Mesenchymal stem cell (in vitro differentiated cells and primary cell): ENCODE measurements around the gene SMIM35.
"Not testable (repeated sequence)": the region's sequence is repeated elsewhere in the genome, so short reads cannot be mapped to it uniquely, and the experiment has no call there.

Experiments
- DNase-seq: peaks from one replicate; pipeline ENCODE4 v3.0.0-alpha.2; 2013
- H2AFZ ChIP-seq: one replicate; pipeline ENCODE4 v1.6.1; 2013; ENCODE audit warnings: low read depth, mild to moderate bottlenecking, control low read depth, inconsistent platforms, low read length, moderate library complexity
- H2AK5ac ChIP-seq: 2 replicates; pipeline ENCODE4 v1.6.1; 2013; ENCODE audit warnings: low read length, moderate library complexity, mild to moderate bottlenecking, inconsistent platforms; ENCODE audit not compliant: severe bottlenecking
- H2BK120ac ChIP-seq: one replicate; pipeline ENCODE4 v1.6.1; 2013; ENCODE audit warnings: low read depth, mild to moderate bottlenecking, inconsistent platforms, low read length, moderate library complexity
- H2BK12ac ChIP-seq, 2 experiments: one replicate each; pipeline ENCODE4 v1.6.1; 2013; ENCODE audit warnings: inconsistent platforms in 2 of 2, low read length in 2 of 2, mild to moderate bottlenecking in 2 of 2, moderate library complexity in 2 of 2, control low read depth in 1 of 2
- H2BK15ac ChIP-seq: one replicate; pipeline ENCODE4 v1.6.1; 2013; ENCODE audit warnings: mild to moderate bottlenecking, low read depth, inconsistent platforms; ENCODE audit not compliant: poor library complexity, severe bottlenecking
- H2BK5ac ChIP-seq: 2 replicates; pipeline ENCODE4 v1.6.1; 2013; ENCODE audit warnings: low read depth, mild to moderate bottlenecking, low read length, control low read depth, inconsistent platforms; ENCODE audit not compliant: poor library complexity, severe bottlenecking
- H3K14ac ChIP-seq, 2 experiments: one replicate each; pipeline ENCODE4 v1.6.1; 2013; ENCODE audit warnings: inconsistent platforms in 2 of 2, low read length in 2 of 2, control low read depth in 1 of 2, mild to moderate bottlenecking in 1 of 2, moderate library complexity in 1 of 2
- H3K18ac ChIP-seq, 2 experiments: one replicate each; pipeline ENCODE4 v1.6.1; 2013; ENCODE audit warnings: inconsistent platforms in 2 of 2, low read length in 2 of 2, control low read depth in 1 of 2, low read depth in 1 of 2, mild to moderate bottlenecking in 1 of 2
- H3K23ac ChIP-seq, 2 experiments: one replicate each; pipeline ENCODE4 v1.6.1; 2013; ENCODE audit warnings: inconsistent platforms in 2 of 2, low read length in 2 of 2, mild to moderate bottlenecking in 2 of 2, moderate library complexity in 2 of 2, control low read depth in 1 of 2
- H3K27ac ChIP-seq: 2 replicates; pipeline ENCODE4 v1.5.1; 2013; ENCODE audit warnings: mild to moderate bottlenecking, moderate library complexity, low read length, control low read depth, inconsistent platforms; ENCODE audit not compliant: poor library complexity, severe bottlenecking
- H3K27me3 ChIP-seq, 2 experiments: 2 replicates each; pipeline versions ENCODE4 v1.6.1 to v1.7.0; 2013; ENCODE audit warnings: low read length in 2 of 2, mild to moderate bottlenecking in 2 of 2, moderate library complexity in 2 of 2, control low read depth in 1 of 2, inconsistent platforms in 1 of 2; ENCODE audit not compliant: control insufficient read depth in 1 of 2, insufficient read depth in 1 of 2
- H3K36me3 ChIP-seq, 2 experiments: 2 replicates each; pipeline versions ENCODE4 v1.6.1 to v1.7.0; 2013; ENCODE audit warnings: low read length in 2 of 2, control low read depth in 1 of 2, inconsistent platforms in 1 of 2, low read depth in 1 of 2, mild to moderate bottlenecking in 1 of 2; ENCODE audit not compliant: insufficient read depth in 2 of 2, control insufficient read depth in 1 of 2
- H3K4ac ChIP-seq, 2 experiments: one replicate each; pipeline ENCODE4 v1.6.1; 2013; ENCODE audit warnings: inconsistent platforms in 2 of 2, low read length in 2 of 2, mild to moderate bottlenecking in 2 of 2, moderate library complexity in 2 of 2, control low read depth in 1 of 2, low read depth in 1 of 2
- H3K4me1 ChIP-seq: 2 replicates; pipeline ENCODE4 v1.6.1; 2013; ENCODE audit warnings: low read depth, low read length, control low read depth; ENCODE audit not compliant: control insufficient read depth, insufficient read depth
- H3K4me2 ChIP-seq: 2 replicates; pipeline ENCODE4 v1.6.1; 2013; ENCODE audit warnings: low read length, mild to moderate bottlenecking, inconsistent platforms; ENCODE audit not compliant: poor library complexity, severe bottlenecking
- H3K4me3 ChIP-seq, 2 experiments: 2 replicates each; pipeline versions ENCODE4 v1.5.1 to v1.7.0; 2013; ENCODE audit warnings: low read length in 2 of 2, mild to moderate bottlenecking in 2 of 2, control low read depth in 1 of 2, low read depth in 1 of 2; ENCODE audit not compliant: insufficient read depth in 1 of 2
- H3K79me1 ChIP-seq: replicated peaks from 2 replicates; pipeline ENCODE4 v1.6.1; 2013; ENCODE audit warnings: mild to moderate bottlenecking, control low read depth, low read length, inconsistent platforms; ENCODE audit not compliant: poor library complexity, severe bottlenecking
- H3K9ac ChIP-seq: 2 replicates; pipeline ENCODE4 v1.7.0; 2013; ENCODE audit warnings: mild to moderate bottlenecking, low read length, moderate library complexity
- H3K9me3 ChIP-seq: 2 replicates; pipeline ENCODE4 v1.7.0; 2013; ENCODE audit warnings: mild to moderate bottlenecking, low read length; ENCODE audit not compliant: control insufficient read depth
- H4K8ac ChIP-seq: one replicate; pipeline ENCODE4 v1.6.1; 2013; ENCODE audit warnings: inconsistent platforms, mild to moderate bottlenecking, low read length, moderate library complexity
- H4K91ac ChIP-seq: one replicate; pipeline ENCODE4 v1.6.1; 2013; ENCODE audit warnings: mild to moderate bottlenecking, low read length, inconsistent platforms
- WGBS: methylation state at CpG from one replicate; pipeline ENCODE4 v1.1.7; 2013; ENCODE audit warnings: mixed read lengths; 5-methylcytosine and 5-hydroxymethylcytosine counted together

The SMIM35 gene

GRCh38 chr11:118009864-118010737, 76.7 kb downstream of the SMIM35 start:
- no peak overlapping the region for H3K4me3 ChIP-seq
- no peak overlapping the region for H3K9ac ChIP-seq
- H3K18ac ChIP-seq = no peak overlapping the region
- DNase-seq = no peak
- H3K14ac ChIP-seq = no peak overlapping the region
- H3K27me3 ChIP-seq = peaks cover 47 to 70% of the 10 kb centered on the region in 2 experiments
- H3K79me1 ChIP-seq = no peaks in the 10 kb centered on the region
- no peaks in the 10 kb centered on the region for H3K36me3 ChIP-seq
- no peak overlapping the region for H2BK12ac ChIP-seq
- no peak overlapping the region for H3K23ac ChIP-seq
- H3K4me2 ChIP-seq = no peak overlapping the region
- no peak overlapping the region for H4K91ac ChIP-seq
- no peak overlapping the region for H4K8ac ChIP-seq
- H3K9me3 ChIP-seq = no peaks in the 10 kb centered on the region
- H3K4me1 ChIP-seq = peaks cover 5% of the 10 kb centered on the region
- no peak overlapping the region for H2BK120ac ChIP-seq
- no peak overlapping the region for H2AK5ac ChIP-seq
- 83% methylated on average over 9 of the region's 9 CpGs for WGBS
- H2BK15ac ChIP-seq = no peak overlapping the region
- H2AFZ ChIP-seq = no peak overlapping the region
- no peak overlapping the region for H2BK5ac ChIP-seq
- H3K27ac ChIP-seq = no peak overlapping the region
- H3K4ac ChIP-seq = no peak overlapping the region

- Histone ChIP-seq H3K27ac (no peak overlapping the region), H3K79me1 (no peaks in the 10 kb centered on the region), H3K4me1 (peaks cover 5% of the 10 kb centered on the region), H3K4me3 (no peak overlapping the region), H4K91ac (no peak overlapping the region), H3K4ac (no peak overlapping the region), H2BK15ac (no peak overlapping the region), H2AK5ac (no peak overlapping the region), H4K8ac (no peak overlapping the region), H3K4me2 (no peak overlapping the region), H3K9me3 (no peaks in the 10 kb centered on the region), H2BK12ac (no peak overlapping the region), H3K18ac (no peak overlapping the region), H2BK5ac (no peak overlapping the region), H3K36me3 (no peaks in the 10 kb centered on the region), H3K23ac (no peak overlapping the region), H3K27me3 (peaks cover 56 to 62% of the 10 kb centered on the region in 2 experiments), H2BK120ac (no peak overlapping the region), H2AFZ (no peak overlapping the region), H3K9ac (no peak overlapping the region), H3K14ac (no peak overlapping the region)
- DNase-seq = no peak
- 94% methylated on average over 3 of the region's 4 CpGs for WGBS
Measured at GRCh38 chr11:118008271-118008911, 78.4 kb downstream of the SMIM35 start.

GRCh38 chr11:118007563-118008270, 79.0 kb downstream of the SMIM35 start:
- not testable (repeated sequence) for H2AK5ac ChIP-seq, H4K91ac ChIP-seq, H3K9ac ChIP-seq, H3K4me3 ChIP-seq, H3K18ac ChIP-seq, H2BK12ac ChIP-seq, H2BK15ac ChIP-seq, H3K79me1 ChIP-seq, H2BK120ac ChIP-seq, H3K4me1 ChIP-seq, H3K23ac ChIP-seq, H3K14ac ChIP-seq, H3K4ac ChIP-seq, H3K27ac ChIP-seq, H3K9me3 ChIP-seq, DNase-seq, H3K4me2 ChIP-seq, H3K36me3 ChIP-seq, H2AFZ ChIP-seq, H4K8ac ChIP-seq, H2BK5ac ChIP-seq
- 83% methylated on average over 11 of the region's 11 CpGs for WGBS
- H3K27me3 ChIP-seq = peaks cover 57 to 60% of the 10 kb centered on the region in 2 experiments

- H3K4me3 ChIP-seq = no peak overlapping the region
- no peak overlapping the region for H3K18ac ChIP-seq
- H3K27ac ChIP-seq = no peak overlapping the region
- DNase-seq = no peak
- H2BK12ac ChIP-seq = no peak overlapping the region
- peaks cover 57 to 66% of the 10 kb centered on the region in 2 experiments for H3K27me3 ChIP-seq
- H2AFZ ChIP-seq = no peak overlapping the region
- H2BK5ac ChIP-seq = no peak overlapping the region
- no peak overlapping the region for H3K4ac ChIP-seq
- no peaks in the 10 kb centered on the region for H3K79me1 ChIP-seq
- WGBS = 91% methylated on average over 3 of the region's 5 CpGs
- H3K14ac ChIP-seq = no peak overlapping the region
- H4K91ac ChIP-seq = no peak overlapping the region
- H3K36me3 ChIP-seq = no peaks in the 10 kb centered on the region
- no peak overlapping the region for H2BK15ac ChIP-seq
- H3K9me3 ChIP-seq = no peaks in the 10 kb centered on the region
- no peak overlapping the region for H3K4me2 ChIP-seq
- no peak overlapping the region for H4K8ac ChIP-seq
- H3K23ac ChIP-seq = no peak overlapping the region
- no peak overlapping the region for H2AK5ac ChIP-seq
- H3K4me1 ChIP-seq = peaks cover 1% of the 10 kb centered on the region
- no peak overlapping the region for H2BK120ac ChIP-seq
- no peak overlapping the region for H3K9ac ChIP-seq
Measured at GRCh38 chr11:118007040-118007439, 79.7 kb downstream of the SMIM35 start.
